HG03342 (cell line): ENCODE results near the gene SIPA1.

ENCODE experiments used
- ATAC-seq: cut with Tn5 transposase; IDR thresholded peaks from one replicate; pipeline ENCODE4 v1.9.1; 2021; ENCODE audit warnings: mild to moderate bottlenecking, moderate library complexity; ENCODE audit not compliant: unreplicated experiment

SIPA1 gene

DNA sequence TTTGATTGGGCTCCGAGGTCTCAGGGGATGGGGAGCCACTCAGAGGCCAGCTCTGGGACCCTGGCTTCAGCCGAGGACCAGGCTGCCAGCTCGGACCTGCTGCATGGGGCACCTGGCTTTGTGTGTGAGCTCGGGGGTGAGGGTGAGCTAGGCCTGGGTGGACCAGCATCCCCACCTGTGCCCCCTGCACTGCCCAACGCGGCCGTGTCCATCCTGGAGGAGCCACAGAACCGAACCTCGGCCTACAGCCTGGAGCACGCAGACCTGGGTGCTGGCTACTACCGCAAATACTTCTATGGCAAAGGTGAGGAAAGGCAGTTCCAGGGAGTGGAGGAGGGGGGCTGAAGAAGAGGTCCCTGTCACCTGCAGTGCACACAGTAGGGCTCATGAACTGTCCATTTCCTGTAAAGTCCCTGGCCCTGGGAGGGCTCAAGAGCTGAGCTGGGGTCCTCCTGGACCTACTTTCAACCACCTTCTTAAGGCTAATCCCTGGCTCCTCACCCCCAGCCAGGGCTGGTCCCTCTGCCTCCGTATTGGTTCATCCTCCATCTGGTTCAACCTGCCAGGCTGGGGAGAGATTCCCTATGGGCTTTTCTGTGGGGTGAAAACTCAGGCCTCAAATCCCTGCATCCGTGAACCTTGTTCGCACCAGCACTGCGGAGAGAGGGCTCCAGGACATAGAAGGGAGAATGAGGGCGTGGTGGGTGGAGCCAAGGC is 3.6 kb downstream of the SIPA1 start:
- no peak for ATAC-seq

DNA sequence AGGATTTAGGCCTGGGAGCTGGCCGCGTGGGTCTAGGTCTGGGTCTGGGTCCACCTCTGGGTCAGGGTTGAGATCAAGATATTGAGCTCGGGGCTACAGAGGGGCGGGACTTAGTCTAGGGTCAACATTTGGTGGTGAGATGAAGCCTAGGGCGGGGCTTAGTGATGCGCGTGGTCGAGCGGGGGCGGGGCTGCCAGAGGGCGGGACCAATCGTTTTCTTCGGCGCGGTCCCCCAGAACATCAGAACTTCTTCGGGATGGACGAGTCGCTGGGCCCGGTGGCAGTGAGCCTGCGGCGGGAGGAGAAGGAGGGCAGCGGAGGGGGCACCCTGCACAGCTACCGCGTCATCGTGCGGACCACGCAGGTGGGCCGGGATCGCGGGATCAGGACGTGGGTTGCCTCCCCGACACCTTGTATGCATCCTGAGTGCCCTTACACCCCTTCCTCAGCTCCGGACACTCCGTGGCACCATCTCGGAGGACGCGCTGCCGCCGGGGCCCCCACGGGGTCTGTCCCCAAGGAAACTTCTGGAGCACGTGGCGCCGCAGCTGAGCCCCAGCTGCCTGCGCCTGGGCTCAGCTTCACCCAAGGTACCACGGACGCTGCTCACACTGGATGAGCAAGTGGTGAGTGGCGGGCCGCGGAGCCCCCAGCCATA is 4.2 kb downstream of the SIPA1 start:
- no peak for ATAC-seq

- ATAC-seq, result no peak
Observed at GRCh38 chr11:65643971-65644370, 6.1 kb downstream of the SIPA1 start.

GRCh38 chr11:65644837-65645236 is 6.9 kb downstream of the SIPA1 start:
- ATAC-seq, result no peak

DNA sequence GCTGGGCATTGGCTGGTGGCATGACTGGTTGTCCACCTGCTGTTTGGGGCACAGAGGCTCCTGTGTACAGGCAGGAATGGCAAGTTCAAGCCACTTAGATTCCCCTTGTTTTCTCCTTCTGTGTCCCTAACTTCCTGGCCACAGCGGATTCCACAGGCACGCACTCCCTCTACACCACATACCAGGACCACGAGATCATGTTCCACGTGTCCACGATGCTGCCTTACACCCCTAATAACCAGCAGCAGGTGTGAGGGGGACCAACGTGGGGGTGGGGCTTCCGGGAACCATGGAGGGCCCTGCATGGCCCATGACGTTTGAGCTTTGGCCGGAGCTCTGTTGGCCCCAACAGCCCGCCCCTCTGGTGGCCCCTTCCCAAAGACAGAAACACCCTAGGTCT is 7.8 kb downstream of the SIPA1 start:
- no peak for ATAC-seq

- ATAC-seq, result no peak
Observed at GRCh38 chr11:65646288-65646957, 8.5 kb downstream of the SIPA1 start.

- ATAC-seq, result no peak
Observed at GRCh38 chr11:65646958-65647701, 9.2 kb downstream of the SIPA1 start.

- ATAC-seq, result no peak
Observed at GRCh38 chr11:65648997-65649493, 11.1 kb downstream of the SIPA1 start.

GRCh38 chr11:65649656-65650546 is 12.0 kb downstream of the SIPA1 start:
- no peak for ATAC-seq

DNA sequence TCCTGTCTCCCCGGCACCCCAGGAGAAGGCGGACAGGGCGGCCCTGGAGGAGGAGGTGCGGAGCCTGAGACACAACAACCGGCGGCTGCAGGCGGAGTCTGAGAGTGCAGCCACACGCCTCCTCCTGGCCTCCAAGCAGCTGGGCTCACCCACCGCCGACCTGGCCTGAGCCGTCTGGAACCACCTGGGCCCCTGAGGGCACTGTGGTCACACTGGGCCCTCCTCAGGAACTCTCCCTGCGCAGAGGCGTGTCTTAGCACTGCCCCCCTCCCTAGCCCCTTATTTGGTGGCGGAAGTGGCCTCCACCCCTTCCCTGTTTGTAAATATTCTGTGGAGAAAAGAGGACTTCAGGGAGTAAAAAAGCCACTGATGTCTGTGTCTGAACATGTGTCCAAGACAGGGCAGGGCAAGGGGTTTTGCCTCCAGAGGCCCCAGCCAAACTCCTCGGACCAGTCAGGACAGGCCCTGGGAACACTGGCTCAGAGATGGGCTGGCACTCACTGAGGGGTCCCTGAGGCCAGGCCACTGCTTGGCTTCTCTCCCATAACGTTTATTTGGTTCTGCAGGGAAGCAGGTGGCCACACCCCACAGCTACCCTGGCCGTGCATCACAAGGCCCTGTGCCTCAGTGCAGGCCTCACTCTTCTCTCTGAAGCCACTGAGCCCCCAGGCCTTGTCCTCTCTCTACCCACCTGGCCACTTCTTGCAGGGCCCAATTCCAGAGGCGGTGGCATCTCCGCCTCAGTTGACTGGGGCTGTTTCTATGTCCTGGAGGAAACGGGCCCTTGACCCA is 12.8 kb downstream of the SIPA1 start:
- ATAC-seq, result no peak

- no peak for ATAC-seq
Observed at GRCh38 chr11:65651339-65651588, 13.4 kb downstream of the SIPA1 start.

DNA sequence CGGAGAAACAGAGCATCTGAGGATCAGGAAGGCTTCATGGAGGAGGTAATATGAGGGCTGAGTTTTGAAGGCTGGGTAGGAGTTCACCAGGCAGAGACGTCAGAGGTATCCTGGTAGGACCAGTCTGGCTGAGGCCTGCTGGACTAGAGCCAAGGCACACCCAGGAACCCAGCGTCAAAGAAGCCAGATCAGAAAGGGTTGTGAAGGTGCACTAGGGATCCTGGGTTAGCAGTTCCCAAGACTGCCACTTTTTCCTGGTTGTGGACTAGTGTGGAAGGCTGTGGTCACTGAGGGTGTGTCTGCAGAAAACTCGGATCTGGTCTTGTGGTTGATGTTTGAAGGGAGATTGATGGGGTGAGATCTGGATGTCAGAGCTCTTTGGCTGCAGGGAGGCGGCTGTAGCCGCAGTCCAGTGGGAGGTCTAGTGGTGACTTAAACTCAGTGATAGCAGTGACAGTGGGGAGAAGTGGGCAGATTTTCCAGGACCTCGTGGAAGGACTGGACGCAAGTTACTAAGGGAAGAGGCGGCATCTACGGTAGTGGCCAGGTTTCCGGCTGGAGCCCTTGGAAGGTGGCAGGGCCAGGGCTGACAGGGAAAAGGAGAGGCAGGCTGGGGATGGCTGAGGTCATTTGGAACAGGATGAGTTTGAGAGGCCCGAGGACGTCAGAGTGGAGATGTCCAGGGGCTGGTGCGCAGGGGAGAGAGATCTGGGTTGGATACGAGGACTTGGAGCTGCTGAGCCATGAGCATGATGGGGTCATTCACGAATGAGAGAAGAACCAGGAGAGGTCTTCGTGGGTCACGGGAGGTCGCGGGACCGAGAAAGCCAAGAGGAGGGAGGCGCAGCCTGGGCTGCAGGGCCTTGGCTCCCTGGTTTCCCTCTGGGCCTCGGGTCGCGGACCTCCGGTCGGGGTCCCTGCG is 13.9 kb downstream of the SIPA1 start:
- no peak for ATAC-seq

DNA sequence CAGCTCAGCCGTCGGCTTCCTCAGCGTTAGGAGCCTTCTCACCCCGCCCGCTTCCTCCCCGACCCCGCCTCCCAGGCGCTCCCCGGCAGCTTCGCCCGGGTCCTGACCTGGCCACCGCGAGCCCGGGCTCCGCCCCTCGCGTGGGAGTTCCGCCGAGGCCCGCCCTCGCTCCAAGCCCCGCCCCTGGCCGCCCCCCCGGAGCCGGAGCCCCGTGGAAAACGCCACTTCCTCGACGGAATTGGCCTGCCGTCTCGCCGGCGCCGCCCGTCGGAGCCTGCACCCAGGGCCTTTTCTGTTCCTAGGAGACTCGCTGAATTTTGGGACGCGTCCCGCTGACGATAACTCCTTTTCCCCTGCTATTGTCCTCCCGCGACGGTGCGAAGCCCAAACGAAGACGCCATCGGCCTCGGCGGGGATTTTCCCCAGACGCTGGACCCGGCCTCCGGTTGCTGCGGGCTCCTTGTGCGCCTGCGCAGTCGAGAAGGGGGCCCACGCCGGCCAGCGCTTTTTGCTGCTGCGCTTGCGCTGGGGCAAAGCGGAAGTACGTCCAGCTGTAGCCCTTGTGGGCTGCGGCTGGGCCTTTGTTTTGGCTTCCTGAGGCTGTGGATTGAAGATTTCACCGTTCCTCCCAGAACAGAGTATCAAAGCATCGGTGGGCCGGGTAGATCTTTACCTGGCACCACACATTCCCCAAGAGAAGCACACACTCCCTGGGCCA is 14.8 kb downstream of the SIPA1 start:
- peak; percentile 70 for ATAC-seq

- no peak for ATAC-seq
Observed at GRCh38 chr11:65653229-65654225, 15.6 kb downstream of the SIPA1 start.

DNA sequence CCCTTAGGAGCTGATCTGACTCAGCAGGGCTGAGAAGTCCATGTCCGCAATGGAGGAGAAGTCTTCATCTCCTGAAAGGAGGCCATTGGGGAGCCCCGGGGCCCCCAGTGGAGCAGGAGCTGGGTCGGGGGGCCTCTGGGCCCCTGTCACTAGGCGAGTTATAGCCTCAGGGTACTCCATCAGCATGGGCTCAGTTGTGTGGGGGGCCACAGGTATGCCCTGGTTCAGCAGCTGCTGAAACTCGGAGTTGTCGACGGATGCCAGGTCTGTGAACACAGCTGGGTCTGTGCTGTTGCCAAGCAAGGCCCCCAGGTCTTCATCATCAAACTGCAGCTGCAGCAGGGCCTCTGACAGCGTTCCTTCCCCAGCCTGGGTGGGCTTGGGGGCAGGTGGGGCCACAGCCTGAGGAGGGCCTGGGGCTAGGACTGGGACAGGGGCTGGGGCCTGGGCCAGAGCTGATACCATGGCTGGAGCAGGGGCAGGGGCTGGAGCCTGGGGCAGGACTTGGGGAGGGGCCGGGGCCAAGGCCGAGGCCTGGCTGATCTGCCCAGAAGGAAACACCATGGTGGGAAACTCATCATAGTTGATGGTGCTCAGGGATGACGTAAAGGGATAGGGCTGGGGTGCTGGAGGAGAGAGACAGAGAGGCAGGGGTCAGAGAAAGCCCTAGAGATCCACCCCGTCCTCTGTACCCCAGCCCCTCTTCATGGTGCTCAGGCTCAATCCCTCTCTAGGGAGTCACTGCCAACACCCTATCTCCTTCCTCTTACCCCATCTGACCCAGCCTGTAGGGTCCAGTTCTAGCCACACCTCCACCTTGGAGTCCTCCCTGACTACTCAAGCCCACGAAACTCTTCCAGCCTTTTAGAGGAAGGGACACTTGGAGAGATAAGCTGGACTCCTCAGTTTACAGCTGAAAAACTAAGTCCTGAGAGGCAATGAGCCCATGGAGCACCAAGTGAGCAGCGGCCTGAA is 16.8 kb downstream of the SIPA1 start:
- ATAC-seq, result no peak
